WERI-Rb-1 (cell line): ENCODE results near the gene PHF12.
A peak's percentile ranks its signal among the peaks of the same experiment; 100 is the strongest.

Source experiments
- DNase-seq: peaks from one replicate; pipeline ENCODE4 v3.0.0-alpha.2; 2020
- H3K27ac ChIP-seq: fragments of 250-450 bp; sonication (Bioruptor Pico); 2 replicates; pipeline ENCODE4 v1.5.1; 2020; ENCODE audit warnings: mild to moderate bottlenecking, moderate library complexity
- H3K27me3 ChIP-seq: fragments of 250-450 bp; sonication (Bioruptor Pico); 2 replicates; pipeline ENCODE4 v1.5.1; 2021; ENCODE audit warnings: mild to moderate bottlenecking, low read depth, moderate library complexity; ENCODE audit not compliant: insufficient read depth, severe bottlenecking
- H3K36me3 ChIP-seq: fragments of 250-450 bp; sonication (Bioruptor Pico); 2 replicates; pipeline ENCODE4 v1.5.1; 2020; ENCODE audit warnings: mild to moderate bottlenecking, moderate library complexity
- H3K4me3 ChIP-seq: 2 replicates; pipeline ENCODE4 v1.5.1; 2011; ENCODE audit warnings: low read depth, mild to moderate bottlenecking, control low read depth, low read length
- H3K9me3 ChIP-seq: fragments of 250-450 bp; sonication (Bioruptor Pico); 2 replicates; pipeline ENCODE4 v1.5.1; 2021; ENCODE audit warnings: mild to moderate bottlenecking, moderate library complexity; ENCODE audit not compliant: severe bottlenecking
- CTCF ChIP-seq: IDR thresholded peaks from 2 replicates; pipeline ENCODE4 v1.5.1; 2011; ENCODE audit warnings: low read depth, mild to moderate bottlenecking, control low read depth, inconsistent platforms, low read length

PHF12 gene

DNA sequence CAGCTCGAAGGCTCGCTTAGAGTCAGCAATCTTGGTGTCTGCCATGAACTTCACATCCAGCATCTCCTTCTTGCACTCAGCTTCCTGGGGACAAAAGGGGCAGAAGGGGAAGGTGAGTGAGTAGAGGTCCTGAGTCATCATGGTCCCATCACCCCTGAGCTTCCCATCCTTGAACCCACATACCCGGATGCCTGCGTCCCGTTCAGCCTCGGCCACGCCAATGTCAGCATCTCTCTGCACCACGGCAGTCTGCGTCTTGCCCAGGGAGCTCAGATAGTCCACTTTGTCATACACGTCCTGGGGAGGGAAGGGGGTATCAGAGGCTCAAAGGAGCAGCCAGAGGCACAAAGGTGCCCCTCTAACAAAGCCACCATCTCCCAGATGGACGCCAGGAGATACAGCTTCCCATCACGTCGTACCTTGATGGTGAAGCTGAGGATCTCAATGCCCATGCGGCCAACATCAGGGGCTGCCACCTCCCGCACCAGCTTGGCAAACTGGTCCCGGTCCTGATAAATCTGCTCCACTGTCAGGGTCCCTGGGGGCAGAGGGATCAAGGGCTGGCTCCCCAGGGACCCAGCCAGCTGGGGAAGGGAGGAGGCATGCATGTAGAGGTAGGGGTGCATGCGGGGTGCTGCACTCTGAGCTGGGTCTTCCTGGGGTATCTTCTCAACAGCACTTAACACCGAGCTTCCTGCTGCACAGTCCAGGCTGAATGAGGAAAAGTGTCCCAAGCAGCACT is 69.0 kb downstream of the PHF12 start:
- TF ChIP-seq CTCF: no peak
- Histone ChIP-seq H3K36me3 (peaks cover 52% of the 10 kb centered on the region), H3K9me3 (no peaks in the 10 kb centered on the region), H3K4me3 (no peak overlapping the region), H3K27me3 (no peaks in the 10 kb centered on the region), H3K27ac (no peak overlapping the region)
- no peak for DNase-seq

DNA sequence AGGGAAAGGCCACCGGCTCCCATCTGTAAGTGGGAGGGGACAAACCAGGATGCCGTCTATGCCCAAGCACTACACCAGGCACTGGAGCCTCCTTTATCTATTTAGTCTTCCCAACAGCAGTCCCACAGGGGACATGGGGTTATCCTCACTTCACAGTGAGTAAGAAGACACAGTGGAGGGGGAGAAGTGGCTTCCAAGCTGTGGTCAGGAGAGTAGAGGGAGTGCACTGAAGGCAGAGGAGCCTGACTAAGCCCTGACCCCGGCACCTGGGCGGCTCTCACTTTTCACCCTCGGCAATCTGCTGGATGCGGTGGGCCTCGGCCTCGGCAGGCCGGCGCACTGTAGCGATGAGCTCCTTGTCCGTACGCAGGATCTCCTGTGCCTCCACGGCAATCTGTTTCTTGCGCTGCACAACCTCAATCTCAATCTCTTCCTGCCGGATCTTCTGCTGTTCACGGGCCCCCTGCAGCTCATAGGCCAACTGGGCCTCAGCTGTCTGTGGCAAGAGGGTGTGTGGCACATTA is 69.7 kb downstream of the PHF12 start:
- Histone ChIP-seq H3K27ac (peak overlapping the region; percentile 29; the same call in 1 of the 2 replicates), H3K9me3 (no peaks in the 10 kb centered on the region), H3K4me3 (no peak overlapping the region), H3K27me3 (no peaks in the 10 kb centered on the region), H3K36me3 (peaks cover 52% of the 10 kb centered on the region)
- no peak for TF ChIP-seq CTCF
- DNase-seq: no peak

DNA sequence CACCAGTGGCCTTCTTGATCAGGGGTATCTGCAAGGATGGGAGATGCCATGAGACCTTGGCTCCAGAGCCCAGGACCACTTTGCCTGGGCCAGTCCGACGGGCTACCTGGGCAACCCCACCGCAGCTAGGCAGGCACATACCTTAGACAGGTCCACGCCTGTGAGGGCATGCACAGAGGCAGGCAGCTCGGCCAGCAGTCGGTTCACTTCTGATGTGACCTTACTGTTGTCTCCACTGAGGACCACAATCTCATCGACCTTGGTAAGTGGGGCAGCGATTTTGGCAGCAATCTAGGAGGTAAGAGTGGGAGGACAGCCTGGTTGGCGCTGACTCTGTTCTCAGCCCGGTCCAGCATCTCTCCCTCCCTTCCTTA is 70.8 kb downstream of the PHF12 start:
- DNase-seq: no peak
- H3K4me3 ChIP-seq: no peak overlapping the region
- H3K27me3 ChIP-seq: no peaks in the 10 kb centered on the region
- no peaks in the 10 kb centered on the region for H3K9me3 ChIP-seq
- peak overlapping the region; percentile 29; the same call in 1 of the 2 replicates for H3K27ac ChIP-seq
- H3K36me3 ChIP-seq: peaks cover 51% of the 10 kb centered on the region
- TF ChIP-seq CTCF: no peak

- DNase-seq: no peak
- H3K4me3 ChIP-seq: no peak overlapping the region
- no peaks in the 10 kb centered on the region for H3K27me3 ChIP-seq
- peaks cover 46% of the 10 kb centered on the region for H3K36me3 ChIP-seq
- H3K9me3 ChIP-seq: no peaks in the 10 kb centered on the region
- H3K27ac ChIP-seq: peak overlapping the region; percentile 29; the same call in 1 of the 2 replicates
- no peak for TF ChIP-seq CTCF
Observed at GRCh38 chr17:28879886-28880571, 71.3 kb downstream of the PHF12 start.

DNA sequence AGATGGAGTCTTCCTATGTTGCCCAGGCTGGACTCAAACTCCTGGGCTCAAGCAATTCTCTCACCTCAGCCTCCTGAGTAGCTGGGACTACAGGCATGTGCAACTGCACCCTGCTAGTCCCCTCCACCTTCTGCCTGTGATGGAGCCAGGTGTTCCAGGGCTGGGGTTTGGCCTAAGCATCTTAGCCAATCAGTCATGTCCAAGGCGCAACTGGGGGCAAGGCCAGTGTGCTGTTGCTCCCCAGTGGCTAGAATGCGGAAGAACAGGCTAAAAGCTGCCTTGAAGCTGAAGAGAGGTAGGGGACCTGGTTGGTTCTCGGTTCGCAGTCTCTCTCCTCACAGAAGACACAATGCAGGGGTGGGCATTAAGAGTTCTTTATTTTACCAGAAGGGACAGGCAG is 72.3 kb downstream of the PHF12 start:
- Histone ChIP-seq H3K27me3 (no peaks in the 10 kb centered on the region), H3K4me3 (no peak overlapping the region), H3K36me3 (peaks cover 46% of the 10 kb centered on the region), H3K9me3 (no peaks in the 10 kb centered on the region), H3K27ac (no peak overlapping the region)
- TF ChIP-seq CTCF: peak; percentile 93
- peak; percentile 80 for DNase-seq
